HepG2 (cell line): ENCODE data around the gene ARIH2. TPM values are rescaled to one million over a fixed set of nuclear protein-coding genes. Genes with fewer than 3 reads are reported as not detected.
A peak's percentile ranks its signal among the peaks of the same experiment; 100 is the strongest.

Experiments
- DMTF1 ChIP-seq: sonication (generic); formaldehyde crosslinking; IDR thresholded peaks from 2 replicates; pipeline ENCODE4 v1.4.0; 2020; ENCODE audit warnings: mild to moderate bottlenecking, missing genetic modification reagents
- KDM2A ChIP-seq: sonication (generic); formaldehyde crosslinking; IDR thresholded peaks from 2 replicates; pipeline ENCODE4 v1.4.0; 2020; ENCODE audit warnings: low read depth, missing genetic modification reagents, borderline replicate concordance
- KLF9 ChIP-seq: IDR thresholded peaks from 2 replicates; pipeline ENCODE4 v1.6.1; 2016; ENCODE audit warnings: low read depth
- PRDM4 ChIP-seq: sonication (generic); formaldehyde crosslinking; IDR thresholded peaks from 2 replicates; pipeline ENCODE4 v1.9.0; 2021; ENCODE audit warnings: missing genetic modification reagents, borderline replicate concordance
- PREB ChIP-seq: sonication (generic); formaldehyde crosslinking; IDR thresholded peaks from 2 replicates; pipeline ENCODE4 v1.4.0; 2020; ENCODE audit warnings: missing genetic modification reagents
- RNF2 ChIP-seq: fragments of 450-650 bp; conservative IDR thresholded peaks from 2 replicates; pipeline ENCODE4 v1.6.1; 2016; ENCODE audit warnings: low read depth
- SETDB1 ChIP-seq: sonication (generic); formaldehyde crosslinking; IDR thresholded peaks from 2 replicates; pipeline ENCODE4 v1.5.1; 2020; ENCODE audit warnings: missing genetic modification reagents, mild to moderate bottlenecking, borderline replicate concordance
- SMARCE1 ChIP-seq: fragments of 450-650 bp; IDR thresholded peaks from 2 replicates; pipeline ENCODE4 v1.6.1; 2017; ENCODE audit warnings: borderline replicate concordance
- TAF1 ChIP-seq: sonication (generic); formaldehyde crosslinking; IDR thresholded peaks from 2 replicates; pipeline ENCODE4 v1.4.0; 2020; ENCODE audit warnings: missing genetic modification reagents
- ZBTB34 ChIP-seq: sonication (generic); formaldehyde crosslinking; IDR thresholded peaks from 2 replicates; pipeline ENCODE4 v1.8.0; 2022; ENCODE audit warnings: mild to moderate bottlenecking, missing genetic modification reagents
- ZFP36 ChIP-seq: fragments of 150-350 bp; IDR thresholded peaks from 2 replicates; pipeline ENCODE4 v1.6.1; 2018; ENCODE audit warnings: borderline replicate concordance, low read length, low read depth; ENCODE audit not compliant: partially characterized antibody
- ZNF232 ChIP-seq: sonication (generic); formaldehyde crosslinking; IDR thresholded peaks from 2 replicates; pipeline ENCODE4 v1.4.0; 2020; ENCODE audit warnings: missing genetic modification reagents, borderline replicate concordance
- ZNF747 ChIP-seq: sonication (generic); formaldehyde crosslinking; IDR thresholded peaks from 2 replicates; pipeline ENCODE4 v1.8.1; 2023; ENCODE audit warnings: missing genetic modification reagents, mild to moderate bottlenecking, borderline replicate concordance
- ZNF75D ChIP-seq: sonication (generic); formaldehyde crosslinking; IDR thresholded peaks from 2 replicates; pipeline ENCODE4 v1.8.1; 2023; ENCODE audit warnings: missing genetic modification reagents, mild to moderate bottlenecking, borderline replicate concordance
- ZNF784 ChIP-seq: sonication (generic); formaldehyde crosslinking; IDR thresholded peaks from 2 replicates; pipeline ENCODE4 v1.5.1; 2020; ENCODE audit warnings: missing genetic modification reagents, mild to moderate bottlenecking, borderline replicate concordance
- ZNF790 ChIP-seq: sonication (generic); formaldehyde crosslinking; IDR thresholded peaks from 2 replicates; pipeline ENCODE4 v1.8.0; 2022; ENCODE audit warnings: missing genetic modification reagents, mild to moderate bottlenecking, borderline replicate concordance
- ZSCAN29 ChIP-seq: sonication (generic); formaldehyde crosslinking; conservative IDR thresholded peaks from 2 replicates; pipeline ENCODE4 v1.4.0; 2020; ENCODE audit warnings: mild to moderate bottlenecking, missing genetic modification reagents
- ZUFSP ChIP-seq: sonication (generic); formaldehyde crosslinking; IDR thresholded peaks from 2 replicates; pipeline ENCODE4 v1.9.0; 2021; ENCODE audit warnings: missing genetic modification reagents, mild to moderate bottlenecking, borderline replicate concordance
- polyA plus RNA-seq, 8 experiments: library from polyadenylated mRNA; depleted of rRNA in 3 of 8; stranded (reverse) in 7 of 8; unstranded in 1 of 8; fragments of >200 nt; fragmentation: Illumina TruSeq in 4 of 8; extraction: Trizol in 4 of 8; gene quantifications; 2 replicates each; pipeline versions ENCODE4 v1.2.1 to v1.2.3, GENCODE V29; 2011 to 2016; ENCODE audit warnings: low read depth in 4 of 8, missing spikeins in 1 of 8, mixed read lengths in 1 of 8; ENCODE audit not compliant: insufficient read depth in 1 of 8
- total RNA-seq, 5 experiments: library from RNA; depleted of rRNA; stranded (reverse); fragments of >200 nt; fragmentation: Illumina TruSeq; extraction: Trizol; gene quantifications; 2 replicates each; pipeline ENCODE4 v1.2.3, GENCODE V29; 2016; ENCODE audit warnings: low read depth in 1 of 5

The ARIH2 gene
- total and polyA plus RNA-seq, 2 of the 13 experiments (the other 11 are each of a cell fraction or from before 2014, with no cell fraction given) = 64.8 to 83.3 TPM

GRCh38 chr3:49007068-49007770 lies 88.6 kb downstream of the ARIH2 start, which contains the start of gene WDR6 (continued):
- no peak for TF ChIP-seq DMTF1 (CRISPR knock-in tag)
- TF ChIP-seq PRDM4 (CRISPR knock-in tag) = no peak
- peak; percentile 71; the same call in 1 of the 2 replicates for TF ChIP-seq ZNF232
- peak; percentile 90 for TF ChIP-seq TAF1
- no peak for TF ChIP-seq PREB (CRISPR knock-in tag)
- no peak for TF ChIP-seq ZUFSP (CRISPR knock-in tag)
- no peak for TF ChIP-seq ZNF75D (CRISPR knock-in tag)
- no peak for TF ChIP-seq KDM2A (CRISPR knock-in tag)
- no peak for TF ChIP-seq ZNF790
- peak; percentile 94 for TF ChIP-seq ZNF747 (CRISPR knock-in tag)
- 0 out of 2 replicates have a peak, but pooled peaks have one; percentile 24 for TF ChIP-seq ZBTB34 (CRISPR knock-in tag)
- no peak for TF ChIP-seq ZSCAN29
- TF ChIP-seq ZFP36 = no peak
- TF ChIP-seq SETDB1 (CRISPR knock-in tag) = no peak
- TF ChIP-seq ZNF784 = no peak; the same call in 1 of the 2 replicates
- TF ChIP-seq KLF9 (CRISPR knock-in tag) = no peak; the same call in 1 of the 2 replicates
- TF ChIP-seq RNF2 = peak; percentile 84
- TF ChIP-seq SMARCE1 = no peak
